GM12878 (cell line): ENCODE results near the gene ARHGEF10L. TPM values are rescaled to one million over a fixed set of nuclear protein-coding genes. Genes with fewer than 3 reads are reported as not detected.

Experiments used
- ATAC-seq: fragments of 200-7000 bp; cut with Tn5 transposase; 3 replicates; pipeline ENCODE4 v1.9.1; 2020; ENCODE audit warnings: mild to moderate bottlenecking, moderate library complexity
- BruUV-seq: library from RNA; stranded (reverse); fragments of 400-500 nt; replicated peaks from 2 replicates; lab custom pipeline; 2021; lab: Mats Ljungman, UMichigan
- CTCF ChIA-PET: fragments of 300-600 bp; sonication (Branson Sonifier 250); formaldehyde crosslinking; extraction: SDS; loops from one replicate; lab custom pipeline; 2021; ENCODE audit warnings: inconsistent platforms; lab: Yijun Ruan, JAX
- POLR2A ChIA-PET: fragments of 350-600 bp; formaldehyde crosslinking; extraction: SDS; loops from one replicate; lab custom pipeline; 2021; ENCODE audit warnings: inconsistent platforms; lab: Charles Lee
- RAD21 ChIA-PET: fragments of 300-600 bp; sonication (Branson Sonifier 250); formaldehyde crosslinking; loops from one replicate; lab custom pipeline; 2023; ENCODE audit warnings: antibody characterized with exemption; ENCODE audit not compliant: unreplicated experiment; lab: Charles Lee
- SMC1A ChIA-PET: fragments of 300-600 bp; sonication (Branson Sonifier 250); formaldehyde crosslinking; loops from one replicate; lab custom pipeline; 2023; ENCODE audit not compliant: unreplicated experiment, uncharacterized antibody; lab: Charles Lee
- DNase-seq: peaks from one replicate; pipeline ENCODE4 v3.0.0-alpha.2; 2011; ENCODE audit warnings: low read depth, low spot score
- FAIRE-seq: peaks from 3 replicates; lab custom pipeline; 2011; peaks lifted over from hg19 to GRCh38; lab: Jason Lieb, UNC
- H2AFZ ChIP-seq: 2 replicates; pipeline ENCODE4 v1.6.0; 2011; ENCODE audit warnings: low read depth, low read length, control low read depth; ENCODE audit not compliant: control insufficient read depth
- H3K27ac ChIP-seq: 2 replicates; pipeline ENCODE4 v1.5.1; 2011; ENCODE audit warnings: control low read depth; ENCODE audit not compliant: control insufficient read depth, insufficient read depth
- H3K27me3 ChIP-seq, 2 experiments: replicated peaks in 1 of 2; 2 replicates each; pipeline versions ENCODE4 v1.6.0 to v1.6.1; 2011; ENCODE audit warnings: low read length in 1 of 2; ENCODE audit not compliant: control insufficient read depth in 2 of 2, insufficient read depth in 2 of 2
- H3K36me3 ChIP-seq, 2 experiments: 2 replicates each; pipeline ENCODE4 v1.5.1; 2011; ENCODE audit warnings: low read length in 1 of 2; ENCODE audit not compliant: control insufficient read depth in 2 of 2, insufficient read depth in 2 of 2
- H3K4me1 ChIP-seq: 2 replicates; pipeline ENCODE4 v1.6.1; 2011; ENCODE audit warnings: mild to moderate bottlenecking, low read length, moderate library complexity, mixed read lengths; ENCODE audit not compliant: control insufficient read depth, insufficient read depth
- H3K4me2 ChIP-seq: 2 replicates; pipeline ENCODE4 v1.6.0; 2011; ENCODE audit warnings: control low read depth; ENCODE audit not compliant: control insufficient read depth, insufficient read depth
- H3K4me3 ChIP-seq: fragments of 200-600 bp; sonication (generic); 2 replicates; pipeline ENCODE4 v1.5.1; 2016
- H3K79me2 ChIP-seq: 2 replicates; pipeline ENCODE4 v1.6.0; 2011; ENCODE audit warnings: low read length; ENCODE audit not compliant: control insufficient read depth, insufficient read depth
- H3K9ac ChIP-seq: 2 replicates; pipeline ENCODE4 v1.8.0; 2011; ENCODE audit warnings: low read length, control low read depth, mixed read lengths; ENCODE audit not compliant: control insufficient read depth, insufficient read depth
- H3K9me3 ChIP-seq: replicated peaks from 3 replicates; pipeline ENCODE4 v1.5.1; 2011; ENCODE audit warnings: mild to moderate bottlenecking, low read length; ENCODE audit not compliant: control insufficient read depth, insufficient read depth
- H4K20me1 ChIP-seq: 2 replicates; pipeline ENCODE4 v1.6.0; 2011; ENCODE audit not compliant: control insufficient read depth, insufficient read depth
- ATF7 ChIP-seq: fragments of 450-650 bp; IDR thresholded peaks from 2 replicates; pipeline ENCODE4 v1.6.1; 2016; ENCODE audit warnings: low read depth, mild to moderate bottlenecking
- BRCA1 ChIP-seq: IDR thresholded peaks from 2 replicates; pipeline ENCODE4 v1.6.1; 2011; ENCODE audit warnings: low read depth, low read length, improper control_type of control experiment
- CBFB ChIP-seq: IDR thresholded peaks from 2 replicates; pipeline ENCODE4 v1.6.1; 2016; ENCODE audit warnings: antibody characterized with exemption, low read depth
- ETV6 ChIP-seq, 2 experiments: fragments of 450-650 bp in 1 of 2; IDR thresholded peaks in 1 of 2; conservative IDR thresholded peaks in 1 of 2; 2 replicates each; pipeline ENCODE4 v1.6.1; 2014; ENCODE audit warnings: antibody characterized with exemption in 1 of 2, borderline replicate concordance in 1 of 2, low read depth in 1 of 2, mild to moderate bottlenecking in 1 of 2, moderate library complexity in 1 of 2
- GABPA ChIP-seq: IDR thresholded peaks from 2 replicates; pipeline ENCODE4 v1.6.1; 2014; ENCODE audit warnings: antibody characterized with exemption, low read depth, mild to moderate bottlenecking, inconsistent platforms
- HDAC6 ChIP-seq: fragments of 200-600 bp; sonication (generic); IDR thresholded peaks from one replicate; pipeline ENCODE4 v1.8.0; 2017; ENCODE audit warnings: antibody characterized with exemption; ENCODE audit not compliant: unreplicated experiment
- IKZF1 ChIP-seq: fragments of 450-650 bp; conservative IDR thresholded peaks from 2 replicates; pipeline ENCODE4 v1.6.1; 2017; ENCODE audit warnings: antibody characterized with exemption, mild to moderate bottlenecking
- JUND ChIP-seq: IDR thresholded peaks from 2 replicates; pipeline ENCODE4 v1.6.1; 2012; ENCODE audit warnings: low read depth, mild to moderate bottlenecking, low read length, improper control_type of control experiment, moderate library complexity
- KDM1A ChIP-seq: fragments of 200-600 bp; sonication (generic); IDR thresholded peaks from 2 replicates; pipeline ENCODE4 v1.6.1; 2016; ENCODE audit warnings: borderline replicate concordance
- KLF5 ChIP-seq: fragments of 450-650 bp; IDR thresholded peaks from 2 replicates; pipeline ENCODE4 v1.6.1; 2014; ENCODE audit warnings: mild to moderate bottlenecking; ENCODE audit not compliant: partially characterized antibody
- MEF2B ChIP-seq: fragments of 450-650 bp; IDR thresholded peaks from 2 replicates; pipeline ENCODE4 v1.6.1; 2018; ENCODE audit warnings: mild to moderate bottlenecking, moderate library complexity; ENCODE audit not compliant: partially characterized antibody, poor library complexity, severe bottlenecking
- MTA2 ChIP-seq: fragments of 450-650 bp; IDR thresholded peaks from 2 replicates; pipeline ENCODE4 v1.6.1; 2016; ENCODE audit warnings: low read depth, mild to moderate bottlenecking, moderate library complexity
- MTA3 ChIP-seq: IDR thresholded peaks from 2 replicates; pipeline ENCODE4 v1.6.1; 2012; ENCODE audit warnings: low read length, inconsistent platforms, borderline replicate concordance
- NRF1 ChIP-seq: conservative IDR thresholded peaks from 2 replicates; pipeline ENCODE4 v1.6.1; 2011; ENCODE audit warnings: mild to moderate bottlenecking, low read depth, low read length, improper control_type of control experiment
- POLR2AphosphoS5 ChIP-seq: IDR thresholded peaks from 2 replicates; pipeline ENCODE4 v1.6.1; 2011; ENCODE audit warnings: mild to moderate bottlenecking, low read length, inconsistent platforms
- POU2F2 ChIP-seq: IDR thresholded peaks from 3 replicates; pipeline ENCODE4 v1.6.1; 2011; ENCODE audit warnings: low read depth, mild to moderate bottlenecking, low read length, borderline replicate concordance
- SMAD5 ChIP-seq: IDR thresholded peaks from 2 replicates; pipeline ENCODE4 v1.6.1; 2016; ENCODE audit warnings: antibody characterized with exemption, low read depth
- TCF7 ChIP-seq: IDR thresholded peaks from 2 replicates; pipeline ENCODE4 v1.6.1; 2014; ENCODE audit warnings: antibody characterized with exemption, borderline replicate concordance
- WGBS: methylation state at CpG from one replicate; pipeline ENCODE4 v1.1.6; 2016; ENCODE audit warnings: low lambda C conversion rate; ENCODE audit not compliant: insufficient replicate concordance, insufficient coverage; ENCODE audit errors: missing lambda C conversion rate; 5-methylcytosine and 5-hydroxymethylcytosine counted together
- in situ Hi-C: fragments of 300-500 bp; cut with MboI; formaldehyde crosslinking; loops from 9 replicates; pipeline ENCODE4 v1.14.3; 2018; ENCODE audit warnings: mixed read lengths
- intact Hi-C: fragments of 100-400 bp; cut with micrococcal nuclease; formaldehyde crosslinking; loops from one replicate; pipeline ENCODE4 v1.14.2; 2022; ENCODE audit not compliant: unreplicated experiment
- polyA plus RNA-seq, 11 experiments: library from polyadenylated mRNA; depleted of rRNA in 4 of 11; unstranded in 6 of 11; stranded (reverse) in 5 of 11; fragments of >200 nt; fragmentation: Nextera tagmentation in 4 of 11; fragmentation: Illumina TruSeq in 1 of 11; extraction: Ambion mirVana in 4 of 11; extraction: Trizol in 1 of 11; gene quantifications; 1 replicate in 1 of 11; 2 replicates in 10 of 11; pipeline versions ENCODE4 v1.2.1 to v1.2.3, GENCODE V29; 2011 to 2016; ENCODE audit warnings: inconsistent platforms in 2 of 11, missing spikeins in 2 of 11, low read depth in 1 of 11
- total RNA-seq, 4 experiments: library from RNA; depleted of rRNA in 3 of 4; stranded (reverse); fragments of >200 nt in 3 of 4; fragmentation: Illumina TruSeq in 1 of 4; extraction: Trizol in 1 of 4; gene quantifications; 2 replicates each; pipeline versions ENCODE4 v1.2.1 to v1.2.3, GENCODE V29; 2013 to 2021
- TF ChIP-seq, protein P1 (sequence below): fragments of 450-650 bp; IDR thresholded peaks from 2 replicates; pipeline ENCODE4 v1.6.1; 2017; ENCODE audit warnings: mild to moderate bottlenecking, moderate library complexity
- TF ChIP-seq, protein P2 (sequence below): IDR thresholded peaks from 2 replicates; pipeline ENCODE4 v1.6.1; 2011; ENCODE audit warnings: borderline replicate concordance, low read depth, mild to moderate bottlenecking, moderate library complexity, mixed read lengths, low read length; ENCODE audit not compliant: insufficient read depth; ENCODE audit errors: extremely low read length

The ARHGEF10L gene
- total and polyA plus RNA-seq, 10 of the 15 experiments (the other 5 are each of a cell fraction or from before 2014, with no cell fraction given) = 0.05 to 0.94 (median 0.28) TPM; not detected in 2

DNA sequence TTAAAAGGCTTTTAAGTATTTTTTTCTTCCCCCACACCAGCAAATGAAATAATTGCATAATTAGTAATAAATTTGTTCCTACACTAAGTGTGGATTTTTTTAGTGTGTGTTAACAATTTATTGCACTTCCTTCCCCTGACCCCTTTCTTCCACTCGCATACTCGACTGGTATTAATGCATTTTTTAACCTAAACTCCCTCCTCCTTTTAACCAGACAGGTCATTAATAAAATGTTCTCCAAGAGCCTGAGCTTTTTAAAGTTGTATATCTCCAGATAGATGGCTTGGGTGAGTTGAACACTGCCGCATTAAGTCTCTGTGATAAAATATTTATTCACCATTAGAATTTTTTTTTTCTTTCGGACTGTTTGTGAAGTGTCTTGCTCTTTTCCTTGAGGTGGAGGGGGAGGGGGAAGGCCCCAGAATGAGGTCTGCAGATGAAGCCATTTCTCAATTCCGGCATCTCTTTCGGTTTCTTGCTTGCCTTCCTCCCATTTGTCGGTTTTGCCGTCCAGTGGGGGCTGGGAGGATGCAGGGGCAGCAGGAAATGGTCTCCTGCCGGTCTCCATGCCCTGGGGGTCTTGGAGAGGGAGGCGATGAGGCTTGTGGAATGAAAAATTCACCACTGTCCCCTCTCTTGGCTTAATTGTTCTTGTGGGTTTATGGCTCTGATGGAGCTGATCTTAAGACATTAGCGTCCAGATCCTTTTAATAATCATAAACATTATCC lies 151.6 kb downstream of the ARHGEF10L start:
- ChIA-PET POLR2A (no interaction called here), CTCF (interaction anchor here (1.1 kb wide), 1 partner anchor 30 kb away, joined by 4 read pairs; no protein-coding TSS in a partner anchor), SMC1A (no interaction called here), RAD21 (no interaction called here)
- TF ChIP-seq, protein P1, sequence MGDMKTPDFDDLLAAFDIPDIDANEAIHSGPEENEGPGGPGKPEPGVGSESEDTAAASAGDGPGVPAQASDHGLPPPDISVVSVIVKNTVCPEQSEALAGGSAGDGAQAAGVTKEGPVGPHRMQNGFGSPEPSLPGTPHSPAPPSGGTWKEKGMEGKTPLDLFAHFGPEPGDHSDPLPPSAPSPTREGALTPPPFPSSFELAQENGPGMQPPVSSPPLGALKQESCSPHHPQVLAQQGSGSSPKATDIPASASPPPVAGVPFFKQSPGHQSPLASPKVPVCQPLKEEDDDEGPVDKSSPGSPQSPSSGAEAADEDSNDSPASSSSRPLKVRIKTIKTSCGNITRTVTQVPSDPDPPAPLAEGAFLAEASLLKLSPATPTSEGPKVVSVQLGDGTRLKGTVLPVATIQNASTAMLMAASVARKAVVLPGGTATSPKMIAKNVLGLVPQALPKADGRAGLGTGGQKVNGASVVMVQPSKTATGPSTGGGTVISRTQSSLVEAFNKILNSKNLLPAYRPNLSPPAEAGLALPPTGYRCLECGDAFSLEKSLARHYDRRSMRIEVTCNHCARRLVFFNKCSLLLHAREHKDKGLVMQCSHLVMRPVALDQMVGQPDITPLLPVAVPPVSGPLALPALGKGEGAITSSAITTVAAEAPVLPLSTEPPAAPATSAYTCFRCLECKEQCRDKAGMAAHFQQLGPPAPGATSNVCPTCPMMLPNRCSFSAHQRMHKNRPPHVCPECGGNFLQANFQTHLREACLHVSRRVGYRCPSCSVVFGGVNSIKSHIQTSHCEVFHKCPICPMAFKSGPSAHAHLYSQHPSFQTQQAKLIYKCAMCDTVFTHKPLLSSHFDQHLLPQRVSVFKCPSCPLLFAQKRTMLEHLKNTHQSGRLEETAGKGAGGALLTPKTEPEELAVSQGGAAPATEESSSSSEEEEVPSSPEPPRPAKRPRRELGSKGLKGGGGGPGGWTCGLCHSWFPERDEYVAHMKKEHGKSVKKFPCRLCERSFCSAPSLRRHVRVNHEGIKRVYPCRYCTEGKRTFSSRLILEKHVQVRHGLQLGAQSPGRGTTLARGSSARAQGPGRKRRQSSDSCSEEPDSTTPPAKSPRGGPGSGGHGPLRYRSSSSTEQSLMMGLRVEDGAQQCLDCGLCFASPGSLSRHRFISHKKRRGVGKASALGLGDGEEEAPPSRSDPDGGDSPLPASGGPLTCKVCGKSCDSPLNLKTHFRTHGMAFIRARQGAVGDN = no peak
- no peak for TF ChIP-seq TCF7
- TF ChIP-seq ETV6 (conservative IDR thresholded peaks at IDR 0.05 in 1 of 2, IDR thresholded peaks at IDR 0.05 in 1 of 2; ENCODE audit: borderline replicate concordance in 1 of 2, low read depth in 1 of 2) = no peak
- TF ChIP-seq SMAD5 = no peak
- no peak for TF ChIP-seq GABPA
- no peak for TF ChIP-seq JUND
- no peak for TF ChIP-seq KLF5
- TF ChIP-seq POU2F2 = no peak
- TF ChIP-seq NRF1 = no peak
- TF ChIP-seq CBFB = no peak
- no peak for TF ChIP-seq MEF2B
- TF ChIP-seq, protein P2, sequence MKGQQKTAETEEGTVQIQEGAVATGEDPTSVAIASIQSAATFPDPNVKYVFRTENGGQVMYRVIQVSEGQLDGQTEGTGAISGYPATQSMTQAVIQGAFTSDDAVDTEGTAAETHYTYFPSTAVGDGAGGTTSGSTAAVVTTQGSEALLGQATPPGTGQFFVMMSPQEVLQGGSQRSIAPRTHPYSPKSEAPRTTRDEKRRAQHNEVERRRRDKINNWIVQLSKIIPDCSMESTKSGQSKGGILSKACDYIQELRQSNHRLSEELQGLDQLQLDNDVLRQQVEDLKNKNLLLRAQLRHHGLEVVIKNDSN = no peak
- TF ChIP-seq POLR2AphosphoS5 = no peak
- no peak for TF ChIP-seq KDM1A
- TF ChIP-seq BRCA1 = no peak
- TF ChIP-seq MTA3 = no peak
- TF ChIP-seq ATF7 = no peak
- TF ChIP-seq HDAC6 = no peak
- TF ChIP-seq IKZF1 = no peak
- TF ChIP-seq MTA2 = no peak
- Histone ChIP-seq H2AFZ (no peak overlapping the region), H3K4me1 (no peaks in the 10 kb centered on the region), H3K4me3 (no peak overlapping the region), H3K9me3 (no peaks in the 10 kb centered on the region), H3K9ac (no peak overlapping the region), H3K27me3 (no peaks in the 10 kb centered on the region; a peak in 2 of 4 replicates), H3K27ac (no peak overlapping the region), H3K4me2 (no peak overlapping the region), H4K20me1 (no peaks in the 10 kb centered on the region), H3K36me3 (no peaks in the 10 kb centered on the region), H3K79me2 (no peaks in the 10 kb centered on the region)
- WGBS = 11% methylated on average over 11 of the region's 11 CpGs
- FAIRE-seq (no peak), ATAC-seq (no peak), DNase-seq (no peak)
- intact Hi-C loops = no loop called here
- in situ Hi-C loops = no loop called here
- BruUV-seq = no TSS peak
